H1 (cell line): ENCODE measurements around the gene LARP1. TPM values are rescaled to one million over a fixed set of nuclear protein-coding genes. Genes with fewer than 3 reads are reported as not detected.

Experiments
- CREB1 ChIP-seq: IDR thresholded peaks from 2 replicates; pipeline ENCODE4 v1.6.1; 2012; ENCODE audit warnings: inconsistent platforms
- FOSL1 ChIP-seq: IDR thresholded peaks from 2 replicates; pipeline ENCODE4 v1.6.1; 2011; ENCODE audit warnings: mild to moderate bottlenecking, low read depth, low read length, moderate library complexity; ENCODE audit not compliant: insufficient read depth
- RBBP5 ChIP-seq: IDR thresholded peaks from 2 replicates; pipeline ENCODE4 v1.7.1; 2012; ENCODE audit warnings: low read depth, mild to moderate bottlenecking, inconsistent platforms, low read length, moderate library complexity, borderline replicate concordance
- SIX5 ChIP-seq: IDR thresholded peaks from 2 replicates; pipeline ENCODE4 v1.6.1; 2011; ENCODE audit warnings: mild to moderate bottlenecking, low read depth, low read length
- SP1 ChIP-seq: IDR thresholded peaks from 2 replicates; pipeline ENCODE4 v1.6.1; 2011; ENCODE audit warnings: low read depth, low read length
- TBP ChIP-seq: IDR thresholded peaks from 2 replicates; pipeline ENCODE4 v1.6.1; 2011; ENCODE audit warnings: low read depth, low read length, improper control_type of control experiment
- YY1 ChIP-seq: IDR thresholded peaks from 2 replicates; pipeline ENCODE4 v1.6.1; 2011; ENCODE audit warnings: low read depth, mild to moderate bottlenecking, low read length
- polyA plus RNA-seq, 7 experiments: library from polyadenylated mRNA; depleted of rRNA in 3 of 7; stranded (reverse) in 5 of 7; unstranded in 2 of 7; fragments of >200 nt in 5 of 7; fragments of 200-250 nt in 2 of 7; gene quantifications; 1 replicate in 5 of 7; 2 replicates in 1 of 7; 4 replicates in 1 of 7; pipeline versions ENCODE4 v1.2.1 to v1.2.3, GENCODE V29; 2011 to 2013; ENCODE audit warnings: missing spikeins in 2 of 7, mixed read lengths in 2 of 7
- total RNA-seq: library from RNA; stranded (reverse); fragmentation: NEBNext Ultra II Directional; extraction: Animal tissue kit (Norgen Biotek cat#: 25700); gene quantifications from 2 replicates; pipeline ENCODE4 v1.2.1, GENCODE V29; 2021
- TF ChIP-seq, protein P1 (sequence below): fragments of 300-600 bp; sonication (generic); IDR thresholded peaks from 2 replicates; pipeline ENCODE4 v1.7.1; 2012; ENCODE audit warnings: low read length, moderate library complexity, mild to moderate bottlenecking, inconsistent platforms; ENCODE audit not compliant: insufficient replicate concordance
- TF ChIP-seq, protein P2 (sequence below): IDR thresholded peaks from 2 replicates; pipeline ENCODE4 v1.6.1; 2012; ENCODE audit warnings: low read length, inconsistent platforms

The LARP1 gene
- total and polyA plus RNA-seq, 2 of the 8 experiments (the other 6 are each of a cell fraction or from before 2014, with no cell fraction given), result 106 to 422 TPM

DNA sequence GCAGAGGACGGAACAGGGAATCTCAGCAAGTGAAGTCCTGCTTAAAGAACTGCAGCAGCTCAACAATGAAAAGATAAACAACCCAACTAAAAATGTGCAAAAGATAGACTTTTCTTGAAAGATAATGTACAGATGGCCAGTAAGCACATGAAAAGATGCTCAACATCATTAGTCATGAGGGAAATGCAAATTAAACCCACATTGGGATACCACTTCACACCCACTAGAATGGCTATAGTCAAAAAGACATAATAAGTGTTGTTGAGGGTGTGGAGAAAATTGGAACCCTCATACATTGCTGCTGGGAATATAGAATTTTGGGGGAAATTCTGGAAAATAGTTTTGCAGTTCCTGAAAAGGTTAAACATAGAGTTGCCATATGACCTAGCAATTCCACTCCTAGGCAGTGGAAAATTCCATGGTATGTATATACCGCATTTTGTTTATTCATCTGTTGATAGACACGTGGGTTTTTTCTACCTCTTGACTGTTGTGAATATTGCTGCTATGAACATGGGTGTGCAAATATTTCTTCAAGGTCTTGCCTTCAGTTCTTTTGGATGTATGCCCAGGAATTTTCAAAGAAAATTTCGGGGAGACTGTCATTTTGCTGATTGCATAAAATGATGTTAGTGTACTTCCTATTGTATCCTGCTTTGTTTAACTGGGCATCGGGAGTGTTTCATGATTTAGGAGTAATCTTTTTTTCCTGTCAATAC lies 110.4 kb downstream of the LARP1 start (continued):
- TF ChIP-seq, protein P1, sequence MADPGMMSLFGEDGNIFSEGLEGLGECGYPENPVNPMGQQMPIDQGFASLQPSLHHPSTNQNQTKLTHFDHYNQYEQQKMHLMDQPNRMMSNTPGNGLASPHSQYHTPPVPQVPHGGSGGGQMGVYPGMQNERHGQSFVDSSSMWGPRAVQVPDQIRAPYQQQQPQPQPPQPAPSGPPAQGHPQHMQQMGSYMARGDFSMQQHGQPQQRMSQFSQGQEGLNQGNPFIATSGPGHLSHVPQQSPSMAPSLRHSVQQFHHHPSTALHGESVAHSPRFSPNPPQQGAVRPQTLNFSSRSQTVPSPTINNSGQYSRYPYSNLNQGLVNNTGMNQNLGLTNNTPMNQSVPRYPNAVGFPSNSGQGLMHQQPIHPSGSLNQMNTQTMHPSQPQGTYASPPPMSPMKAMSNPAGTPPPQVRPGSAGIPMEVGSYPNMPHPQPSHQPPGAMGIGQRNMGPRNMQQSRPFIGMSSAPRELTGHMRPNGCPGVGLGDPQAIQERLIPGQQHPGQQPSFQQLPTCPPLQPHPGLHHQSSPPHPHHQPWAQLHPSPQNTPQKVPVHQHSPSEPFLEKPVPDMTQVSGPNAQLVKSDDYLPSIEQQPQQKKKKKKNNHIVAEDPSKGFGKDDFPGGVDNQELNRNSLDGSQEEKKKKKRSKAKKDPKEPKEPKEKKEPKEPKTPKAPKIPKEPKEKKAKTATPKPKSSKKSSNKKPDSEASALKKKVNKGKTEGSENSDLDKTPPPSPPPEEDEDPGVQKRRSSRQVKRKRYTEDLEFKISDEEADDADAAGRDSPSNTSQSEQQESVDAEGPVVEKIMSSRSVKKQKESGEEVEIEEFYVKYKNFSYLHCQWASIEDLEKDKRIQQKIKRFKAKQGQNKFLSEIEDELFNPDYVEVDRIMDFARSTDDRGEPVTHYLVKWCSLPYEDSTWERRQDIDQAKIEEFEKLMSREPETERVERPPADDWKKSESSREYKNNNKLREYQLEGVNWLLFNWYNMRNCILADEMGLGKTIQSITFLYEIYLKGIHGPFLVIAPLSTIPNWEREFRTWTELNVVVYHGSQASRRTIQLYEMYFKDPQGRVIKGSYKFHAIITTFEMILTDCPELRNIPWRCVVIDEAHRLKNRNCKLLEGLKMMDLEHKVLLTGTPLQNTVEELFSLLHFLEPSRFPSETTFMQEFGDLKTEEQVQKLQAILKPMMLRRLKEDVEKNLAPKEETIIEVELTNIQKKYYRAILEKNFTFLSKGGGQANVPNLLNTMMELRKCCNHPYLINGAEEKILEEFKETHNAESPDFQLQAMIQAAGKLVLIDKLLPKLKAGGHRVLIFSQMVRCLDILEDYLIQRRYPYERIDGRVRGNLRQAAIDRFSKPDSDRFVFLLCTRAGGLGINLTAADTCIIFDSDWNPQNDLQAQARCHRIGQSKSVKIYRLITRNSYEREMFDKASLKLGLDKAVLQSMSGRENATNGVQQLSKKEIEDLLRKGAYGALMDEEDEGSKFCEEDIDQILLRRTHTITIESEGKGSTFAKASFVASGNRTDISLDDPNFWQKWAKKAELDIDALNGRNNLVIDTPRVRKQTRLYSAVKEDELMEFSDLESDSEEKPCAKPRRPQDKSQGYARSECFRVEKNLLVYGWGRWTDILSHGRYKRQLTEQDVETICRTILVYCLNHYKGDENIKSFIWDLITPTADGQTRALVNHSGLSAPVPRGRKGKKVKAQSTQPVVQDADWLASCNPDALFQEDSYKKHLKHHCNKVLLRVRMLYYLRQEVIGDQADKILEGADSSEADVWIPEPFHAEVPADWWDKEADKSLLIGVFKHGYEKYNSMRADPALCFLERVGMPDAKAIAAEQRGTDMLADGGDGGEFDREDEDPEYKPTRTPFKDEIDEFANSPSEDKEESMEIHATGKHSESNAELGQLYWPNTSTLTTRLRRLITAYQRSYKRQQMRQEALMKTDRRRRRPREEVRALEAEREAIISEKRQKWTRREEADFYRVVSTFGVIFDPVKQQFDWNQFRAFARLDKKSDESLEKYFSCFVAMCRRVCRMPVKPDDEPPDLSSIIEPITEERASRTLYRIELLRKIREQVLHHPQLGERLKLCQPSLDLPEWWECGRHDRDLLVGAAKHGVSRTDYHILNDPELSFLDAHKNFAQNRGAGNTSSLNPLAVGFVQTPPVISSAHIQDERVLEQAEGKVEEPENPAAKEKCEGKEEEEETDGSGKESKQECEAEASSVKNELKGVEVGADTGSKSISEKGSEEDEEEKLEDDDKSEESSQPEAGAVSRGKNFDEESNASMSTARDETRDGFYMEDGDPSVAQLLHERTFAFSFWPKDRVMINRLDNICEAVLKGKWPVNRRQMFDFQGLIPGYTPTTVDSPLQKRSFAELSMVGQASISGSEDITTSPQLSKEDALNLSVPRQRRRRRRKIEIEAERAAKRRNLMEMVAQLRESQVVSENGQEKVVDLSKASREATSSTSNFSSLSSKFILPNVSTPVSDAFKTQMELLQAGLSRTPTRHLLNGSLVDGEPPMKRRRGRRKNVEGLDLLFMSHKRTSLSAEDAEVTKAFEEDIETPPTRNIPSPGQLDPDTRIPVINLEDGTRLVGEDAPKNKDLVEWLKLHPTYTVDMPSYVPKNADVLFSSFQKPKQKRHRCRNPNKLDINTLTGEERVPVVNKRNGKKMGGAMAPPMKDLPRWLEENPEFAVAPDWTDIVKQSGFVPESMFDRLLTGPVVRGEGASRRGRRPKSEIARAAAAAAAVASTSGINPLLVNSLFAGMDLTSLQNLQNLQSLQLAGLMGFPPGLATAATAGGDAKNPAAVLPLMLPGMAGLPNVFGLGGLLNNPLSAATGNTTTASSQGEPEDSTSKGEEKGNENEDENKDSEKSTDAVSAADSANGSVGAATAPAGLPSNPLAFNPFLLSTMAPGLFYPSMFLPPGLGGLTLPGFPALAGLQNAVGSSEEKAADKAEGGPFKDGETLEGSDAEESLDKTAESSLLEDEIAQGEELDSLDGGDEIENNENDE, result no peak
- TF ChIP-seq SIX5 (no peak), SP1 (no peak), RBBP5 (no peak), FOSL1 (no peak), CREB1 (no peak), YY1 (no peak), TBP (no peak)
- TF ChIP-seq, protein P2, sequence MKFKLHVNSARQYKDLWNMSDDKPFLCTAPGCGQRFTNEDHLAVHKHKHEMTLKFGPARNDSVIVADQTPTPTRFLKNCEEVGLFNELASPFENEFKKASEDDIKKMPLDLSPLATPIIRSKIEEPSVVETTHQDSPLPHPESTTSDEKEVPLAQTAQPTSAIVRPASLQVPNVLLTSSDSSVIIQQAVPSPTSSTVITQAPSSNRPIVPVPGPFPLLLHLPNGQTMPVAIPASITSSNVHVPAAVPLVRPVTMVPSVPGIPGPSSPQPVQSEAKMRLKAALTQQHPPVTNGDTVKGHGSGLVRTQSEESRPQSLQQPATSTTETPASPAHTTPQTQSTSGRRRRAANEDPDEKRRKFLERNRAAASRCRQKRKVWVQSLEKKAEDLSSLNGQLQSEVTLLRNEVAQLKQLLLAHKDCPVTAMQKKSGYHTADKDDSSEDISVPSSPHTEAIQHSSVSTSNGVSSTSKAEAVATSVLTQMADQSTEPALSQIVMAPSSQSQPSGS, result no peak
